ENCODE measurements around the gene ABCC1. TPM values are rescaled to one million over a fixed set of nuclear protein-coding genes. Genes with fewer than 3 reads are reported as not detected.

ABCC1 gene
- total and polyA plus RNA-seq, 12 donors = 6.1 to 32.8 (median 21.6) TPM

DNA sequence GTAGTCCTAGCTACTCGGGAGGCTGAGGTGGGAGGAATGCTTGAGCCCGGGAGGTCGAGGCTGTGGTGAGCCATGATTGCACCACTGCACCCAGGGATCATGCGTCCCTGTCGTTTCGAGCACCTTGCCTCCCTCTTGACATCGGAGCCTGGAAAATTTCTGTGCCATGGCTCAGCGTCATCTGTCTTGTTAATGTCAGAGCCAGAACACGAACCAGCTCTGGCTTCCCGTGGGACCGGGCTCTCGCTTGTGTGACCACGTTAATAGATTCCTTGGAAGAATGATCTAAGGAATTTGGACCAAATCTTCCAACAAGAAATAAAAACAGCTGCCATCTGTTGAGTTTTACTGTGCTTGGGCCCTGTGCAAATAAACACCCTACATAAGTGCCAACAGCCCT lies 117.7 kb downstream of the ABCC1 start:
- H3K36me3 ChIP-seq = peaks cover 0 to 71% (median 0%) of the 10 kb centered on the region in 9 donors
- peak in 5 of 8 donors; percentile 21 to 65 (median 49) for ATAC-seq
- no peaks in the 10 kb centered on the region for H3K9me3 ChIP-seq
- no peaks in the 10 kb centered on the region for H3K27me3 ChIP-seq
- TF ChIP-seq, protein P1, sequence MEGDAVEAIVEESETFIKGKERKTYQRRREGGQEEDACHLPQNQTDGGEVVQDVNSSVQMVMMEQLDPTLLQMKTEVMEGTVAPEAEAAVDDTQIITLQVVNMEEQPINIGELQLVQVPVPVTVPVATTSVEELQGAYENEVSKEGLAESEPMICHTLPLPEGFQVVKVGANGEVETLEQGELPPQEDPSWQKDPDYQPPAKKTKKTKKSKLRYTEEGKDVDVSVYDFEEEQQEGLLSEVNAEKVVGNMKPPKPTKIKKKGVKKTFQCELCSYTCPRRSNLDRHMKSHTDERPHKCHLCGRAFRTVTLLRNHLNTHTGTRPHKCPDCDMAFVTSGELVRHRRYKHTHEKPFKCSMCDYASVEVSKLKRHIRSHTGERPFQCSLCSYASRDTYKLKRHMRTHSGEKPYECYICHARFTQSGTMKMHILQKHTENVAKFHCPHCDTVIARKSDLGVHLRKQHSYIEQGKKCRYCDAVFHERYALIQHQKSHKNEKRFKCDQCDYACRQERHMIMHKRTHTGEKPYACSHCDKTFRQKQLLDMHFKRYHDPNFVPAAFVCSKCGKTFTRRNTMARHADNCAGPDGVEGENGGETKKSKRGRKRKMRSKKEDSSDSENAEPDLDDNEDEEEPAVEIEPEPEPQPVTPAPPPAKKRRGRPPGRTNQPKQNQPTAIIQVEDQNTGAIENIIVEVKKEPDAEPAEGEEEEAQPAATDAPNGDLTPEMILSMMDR (IDR thresholded peaks at IDR 0.05) = no peak
- intact Hi-C loops (cut with DNase I) = no loop called here
- peak; percentile 32 to 35 for DNase-seq
- WGBS, 2 donors = 66 to 76% methylated on average over 13 of the region's 13 CpGs
- peak overlapping the region in 3 of 10 donors; percentile 30 to 43 (median 35) for H3K27ac ChIP-seq
- H3K4me3 ChIP-seq = no peak overlapping the region
- H3K4me1 ChIP-seq = peaks cover 5 to 33% (median 14%) of the 10 kb centered on the region in 9 donors

DNA sequence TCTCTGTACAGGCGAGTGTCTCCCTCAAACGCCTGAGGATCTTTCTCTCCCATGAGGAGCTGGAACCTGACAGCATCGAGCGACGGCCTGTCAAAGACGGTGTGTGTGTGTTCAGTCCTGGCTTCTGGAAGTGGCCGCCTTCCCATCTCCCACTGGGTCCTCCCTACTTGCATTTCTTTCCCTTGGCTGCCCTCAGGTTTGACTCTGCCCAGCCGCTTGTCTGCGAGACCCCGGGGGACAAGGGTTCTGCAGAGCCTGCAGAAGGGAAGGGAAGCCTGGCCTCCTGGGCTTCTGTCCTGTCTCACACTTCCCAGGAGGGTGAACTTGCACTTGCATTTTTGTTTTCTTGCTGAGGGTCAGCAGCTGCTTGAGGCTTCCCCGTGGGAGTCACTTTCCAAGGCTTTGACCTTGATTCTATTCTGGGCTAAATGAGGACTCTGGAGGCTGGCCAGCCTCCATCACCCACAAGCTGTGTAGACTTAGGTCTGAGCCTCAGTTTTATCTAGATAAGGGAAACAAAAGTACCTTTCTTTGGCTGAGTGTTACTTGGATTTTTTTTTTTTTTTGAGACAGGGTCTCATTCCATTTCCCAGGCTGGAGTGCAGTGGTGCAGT lies 122.3 kb downstream of the ABCC1 start:
- Histone ChIP-seq H3K36me3 (peaks cover 0 to 85% (median 9%) of the 10 kb centered on the region in 9 donors), H3K27me3 (no peaks in the 10 kb centered on the region), H3K4me1 (peaks cover 5 to 49% (median 24%) of the 10 kb centered on the region in 9 donors), H3K4me3 (no peak overlapping the region), H3K9me3 (no peaks in the 10 kb centered on the region), H3K27ac (peak overlapping the region in 8 of 10 donors; percentile 28 to 80 (median 64))
- TF ChIP-seq, protein P1 (IDR thresholded peaks at IDR 0.05) = no peak
- ATAC-seq = peak; percentile 30 to 82 (median 68)
- WGBS, 2 donors = 16 to 18% methylated on average over 11 of the region's 11 CpGs
- DNase-seq = peak; percentile 48 to 50
- intact Hi-C loops (cut with DNase I) = loop anchor here in 2 of 10 donors (5.0 to 10.0 kb wide), 2 partner anchors 49 to 117 kb away; no protein-coding TSS in a partner anchor

DNA sequence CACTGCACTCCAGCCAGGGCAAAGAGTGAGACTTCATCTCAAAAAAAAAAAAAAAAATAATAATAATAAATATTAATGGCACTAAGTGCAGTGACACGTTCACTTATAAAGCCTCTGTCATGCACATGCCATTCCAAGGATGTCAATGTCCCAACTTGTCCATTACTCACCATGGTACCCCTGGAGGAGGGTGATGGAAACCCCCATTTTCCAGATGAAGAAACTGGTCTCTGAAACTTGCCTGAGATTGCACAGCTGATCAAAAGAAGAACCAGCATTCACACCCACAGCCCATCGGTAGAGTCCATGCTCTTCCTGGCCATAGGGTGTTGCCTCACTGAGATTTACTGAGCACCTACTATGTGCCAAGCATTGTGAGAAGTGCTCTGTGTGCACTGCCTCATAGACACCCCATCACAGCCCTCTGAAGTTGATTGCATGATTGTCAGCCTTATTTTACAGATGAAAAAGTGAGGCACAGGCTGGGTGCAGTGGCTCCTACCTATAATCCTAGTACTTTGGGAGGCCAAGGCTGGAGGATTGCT lies 123.7 kb downstream of the ABCC1 start:
- H3K27me3 ChIP-seq = no peaks in the 10 kb centered on the region
- no peak for ATAC-seq
- TF ChIP-seq, protein P1 (IDR thresholded peaks at IDR 0.05) = no peak
- intact Hi-C loops (cut with DNase I) = loop anchor here in 2 of 10 donors (5.0 to 10.0 kb wide), 2 partner anchors 51 to 118 kb away; no protein-coding TSS in a partner anchor
- DNase-seq = no peak
- H3K27ac ChIP-seq = peak overlapping the region in 1 of 10 donors; percentile 15
- WGBS, 2 donors = 84 to 86% methylated on average over 2 of the region's 2 CpGs
- H3K9me3 ChIP-seq = no peaks in the 10 kb centered on the region
- peaks cover 0 to 86% (median 9%) of the 10 kb centered on the region in 9 donors for H3K36me3 ChIP-seq
- no peak overlapping the region for H3K4me3 ChIP-seq
- H3K4me1 ChIP-seq = peaks cover 5 to 43% (median 24%) of the 10 kb centered on the region in 9 donors

DNA sequence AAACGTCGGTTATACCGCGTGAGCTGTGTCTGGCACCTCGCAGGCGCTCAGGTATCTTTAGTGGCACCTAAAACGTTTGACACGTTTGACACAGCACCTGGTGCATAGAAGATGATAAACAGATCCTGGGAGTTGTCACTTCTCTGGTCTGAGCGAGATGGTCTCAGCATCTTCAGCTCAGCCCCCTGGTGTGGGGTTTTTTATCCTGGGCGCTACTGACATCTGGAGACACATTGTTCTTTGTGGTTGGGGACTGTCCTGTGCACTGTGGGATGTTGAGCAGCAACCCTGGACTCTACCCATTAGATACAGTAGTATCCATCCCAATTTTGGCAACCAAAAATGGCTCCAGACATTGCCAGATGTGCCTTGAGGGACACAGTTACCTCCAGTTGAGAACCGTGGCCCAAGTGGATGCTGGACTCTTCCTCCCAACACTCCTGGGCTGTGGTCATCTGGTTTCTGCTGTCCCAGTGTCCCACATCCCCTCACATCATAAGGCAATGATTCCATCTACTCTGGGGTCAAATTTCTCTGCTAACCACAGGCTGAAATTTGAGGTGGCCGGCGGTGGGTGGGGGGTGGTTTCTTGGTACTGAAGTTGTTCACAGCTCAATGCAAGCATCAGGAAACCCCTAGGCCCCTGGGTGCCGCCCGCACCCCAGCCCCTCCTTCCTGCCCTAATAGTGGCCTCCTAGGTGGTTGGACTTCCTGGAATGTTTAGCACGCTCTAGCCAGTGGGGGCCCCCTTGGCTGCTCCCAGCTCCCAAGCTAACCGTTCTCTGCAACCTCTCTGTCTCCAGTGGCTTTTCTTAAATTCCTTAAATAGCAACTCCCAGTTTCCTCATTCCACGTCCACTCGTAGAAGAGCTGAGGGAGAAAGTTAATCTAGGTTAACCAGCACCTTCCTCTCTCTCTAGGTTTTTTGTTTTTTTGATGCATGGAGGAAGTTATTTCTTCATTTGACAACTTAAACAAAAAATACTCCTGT lies 124.8 kb downstream of the ABCC1 start:
- TF ChIP-seq, protein P1 (IDR thresholded peaks at IDR 0.05) = no peak
- WGBS, 2 donors = 54 to 60% methylated on average over 19 of the region's 19 CpGs
- Histone ChIP-seq H3K9me3 (no peaks in the 10 kb centered on the region), H3K4me1 (peaks cover 5 to 43% (median 24%) of the 10 kb centered on the region in 9 donors), H3K36me3 (peaks cover 0 to 86% (median 9%) of the 10 kb centered on the region in 9 donors), H3K4me3 (no peak overlapping the region), H3K27ac (peak overlapping the region in 4 of 10 donors; percentile 15 to 69 (median 54)), H3K27me3 (no peaks in the 10 kb centered on the region)
- ATAC-seq (peak in 6 of 8 donors; percentile 46 to 63 (median 57)), DNase-seq (no peak)
- intact Hi-C loops (cut with DNase I) = loop anchor here in 2 of 10 donors (5.0 to 10.0 kb wide), 2 partner anchors 52 to 119 kb away; no protein-coding TSS in a partner anchor
